ENCODE results near the gene AKAP9. TPM values are rescaled to one million over a fixed set of nuclear protein-coding genes. Genes with fewer than 3 reads are reported as not detected.

Gene AKAP9
- total RNA-seq, 1 donor, result 56.5 TPM

DNA sequence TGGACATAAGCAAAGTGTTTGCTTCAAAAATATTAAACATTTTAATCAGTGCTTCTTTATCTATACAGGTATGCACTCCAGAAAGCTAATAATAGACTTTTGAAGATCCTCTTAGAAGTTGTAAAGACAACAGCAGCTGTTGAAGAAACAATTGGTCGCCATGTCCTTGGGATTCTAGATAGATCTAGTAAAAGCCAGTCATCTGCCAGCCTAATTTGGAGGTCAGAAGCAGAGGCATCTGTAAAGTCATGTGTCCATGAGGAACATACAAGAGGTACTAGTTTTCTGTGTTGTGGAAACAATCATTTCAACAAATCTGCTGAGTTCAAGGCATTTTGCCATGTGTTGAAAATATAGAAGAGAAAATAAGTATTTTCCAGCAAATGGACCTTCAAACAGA lies 104.3 kb downstream of the AKAP9 start:
- Histone ChIP-seq H3K79me2 (ENCODE audit: insufficient read depth, low read length) (no peaks in the 10 kb centered on the region), H2AFZ (ENCODE audit: low read length) (no peak overlapping the region), H3K27ac (ENCODE audit: low read depth, low read length) (no peak overlapping the region), H3K4me1 (ENCODE audit: insufficient read depth, low read length) (no peaks in the 10 kb centered on the region), H3K36me3 (ENCODE audit: insufficient read depth, low read length) (peaks cover 25% of the 10 kb centered on the region), H4K20me1 (ENCODE audit: insufficient read depth, low read length) (no peaks in the 10 kb centered on the region), H3K4me2 (ENCODE audit: insufficient read depth, low read length) (no peak overlapping the region), H3K4me3 (ENCODE audit: insufficient read depth, low read length) (no peak overlapping the region), H3K27me3 (ENCODE audit: insufficient read depth, low read length) (no peaks in the 10 kb centered on the region), H3K9me3 (ENCODE audit: low read depth, low read length) (no peaks in the 10 kb centered on the region)
- TF ChIP-seq CTCF (IDR thresholded peaks at IDR 0.05; ENCODE audit: extremely low read depth, low read depth, low read length), result no peak
- no peak for DNase-seq (ENCODE audit: insufficient read length, low spot score, missing footprints)

DNA sequence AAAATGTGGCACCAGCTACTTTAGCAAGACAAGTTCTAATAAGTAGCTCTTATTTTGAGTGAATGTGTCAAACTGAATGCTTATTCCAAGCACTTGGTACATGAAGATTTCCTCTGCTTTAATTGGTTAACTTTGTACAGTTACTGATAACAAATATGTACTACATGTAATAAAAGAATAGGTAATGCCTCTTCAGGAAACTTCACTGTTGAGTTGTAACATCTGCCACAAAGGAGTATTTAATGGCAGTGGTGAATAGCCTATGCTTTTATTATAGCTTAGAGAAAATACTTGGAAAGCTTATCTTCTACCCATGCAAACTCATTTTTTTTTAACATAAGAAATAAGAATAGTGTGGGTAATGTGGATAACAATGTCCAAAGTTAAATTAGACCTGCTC lies 111.0 kb downstream of the AKAP9 start:
- TF ChIP-seq CTCF (IDR thresholded peaks at IDR 0.05; ENCODE audit: extremely low read depth, low read depth, low read length), result no peak
- Histone ChIP-seq H4K20me1 (ENCODE audit: insufficient read depth, low read length) (no peaks in the 10 kb centered on the region), H3K4me2 (ENCODE audit: insufficient read depth, low read length) (no peak overlapping the region), H3K4me1 (ENCODE audit: insufficient read depth, low read length) (no peaks in the 10 kb centered on the region), H3K36me3 (ENCODE audit: insufficient read depth, low read length) (peaks cover 9% of the 10 kb centered on the region), H3K27me3 (ENCODE audit: insufficient read depth, low read length) (no peaks in the 10 kb centered on the region), H3K79me2 (ENCODE audit: insufficient read depth, low read length) (no peaks in the 10 kb centered on the region), H2AFZ (ENCODE audit: low read length) (no peak overlapping the region), H3K27ac (ENCODE audit: low read depth, low read length) (no peak overlapping the region), H3K4me3 (ENCODE audit: insufficient read depth, low read length) (no peak overlapping the region), H3K9me3 (ENCODE audit: low read depth, low read length) (no peaks in the 10 kb centered on the region)
- DNase-seq (ENCODE audit: insufficient read length, low spot score, missing footprints), result no peak

DNA sequence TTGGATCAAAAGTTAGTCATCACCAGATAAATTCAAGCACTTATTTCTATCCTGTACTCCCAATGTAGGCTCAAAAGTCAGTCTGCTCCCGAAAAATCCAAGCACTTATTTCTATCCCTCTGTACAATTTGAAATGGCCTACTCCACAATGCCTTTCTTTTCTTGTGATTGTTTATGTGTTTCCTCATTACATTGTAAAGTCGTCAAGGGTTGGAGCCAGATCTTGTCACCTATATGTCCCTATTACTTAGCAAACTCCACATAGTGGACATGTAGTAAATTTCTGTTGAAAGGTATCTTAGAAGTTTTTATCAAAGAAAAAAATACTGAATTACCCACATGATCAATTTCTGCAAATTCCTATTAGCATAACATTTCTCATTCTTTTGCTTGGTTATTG lies 111.5 kb downstream of the AKAP9 start:
- Histone ChIP-seq H3K79me2 (ENCODE audit: insufficient read depth, low read length) (no peaks in the 10 kb centered on the region), H3K4me2 (ENCODE audit: insufficient read depth, low read length) (no peak overlapping the region), H3K4me3 (ENCODE audit: insufficient read depth, low read length) (no peak overlapping the region), H3K27ac (ENCODE audit: low read depth, low read length) (no peak overlapping the region), H4K20me1 (ENCODE audit: insufficient read depth, low read length) (no peaks in the 10 kb centered on the region), H3K4me1 (ENCODE audit: insufficient read depth, low read length) (no peaks in the 10 kb centered on the region), H3K36me3 (ENCODE audit: insufficient read depth, low read length) (peaks cover 9% of the 10 kb centered on the region), H3K27me3 (ENCODE audit: insufficient read depth, low read length) (no peaks in the 10 kb centered on the region), H3K9me3 (ENCODE audit: low read depth, low read length) (no peaks in the 10 kb centered on the region), H2AFZ (ENCODE audit: low read length) (no peak overlapping the region)
- no peak for TF ChIP-seq CTCF (IDR thresholded peaks at IDR 0.05; ENCODE audit: extremely low read depth, low read depth, low read length)
- DNase-seq (ENCODE audit: insufficient read length, low spot score, missing footprints), result no peak

DNA sequence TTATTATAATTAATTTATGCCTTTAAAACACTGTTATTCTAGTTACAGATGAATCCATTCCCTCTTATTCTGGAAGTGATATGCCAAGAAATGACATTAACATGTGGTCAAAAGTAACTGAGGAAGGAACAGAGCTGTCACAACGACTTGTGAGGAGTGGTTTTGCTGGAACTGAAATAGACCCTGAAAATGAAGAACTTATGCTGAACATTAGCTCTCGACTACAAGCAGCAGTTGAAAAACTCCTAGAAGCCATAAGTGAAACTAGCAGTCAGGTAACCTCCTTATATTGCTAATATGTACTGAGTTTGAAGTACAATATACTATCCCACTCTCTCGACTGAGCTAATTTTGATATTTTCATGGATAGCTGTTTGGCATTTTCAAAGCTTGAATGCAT lies 112.0 kb downstream of the AKAP9 start:
- peaks cover 9% of the 10 kb centered on the region for H3K36me3 ChIP-seq (ENCODE audit: insufficient read depth, low read length)
- no peak for DNase-seq (ENCODE audit: insufficient read length, low spot score, missing footprints)
- H3K27ac ChIP-seq (ENCODE audit: low read depth, low read length), result no peak overlapping the region
- no peak overlapping the region for H3K4me2 ChIP-seq (ENCODE audit: insufficient read depth, low read length)
- H3K4me3 ChIP-seq (ENCODE audit: insufficient read depth, low read length), result no peak overlapping the region
- no peak for TF ChIP-seq CTCF (IDR thresholded peaks at IDR 0.05; ENCODE audit: extremely low read depth, low read depth, low read length)
- no peak overlapping the region for H2AFZ ChIP-seq (ENCODE audit: low read length)
- H4K20me1 ChIP-seq (ENCODE audit: insufficient read depth, low read length), result no peaks in the 10 kb centered on the region
- H3K4me1 ChIP-seq (ENCODE audit: insufficient read depth, low read length), result no peaks in the 10 kb centered on the region
- no peaks in the 10 kb centered on the region for H3K9me3 ChIP-seq (ENCODE audit: low read depth, low read length)
- H3K79me2 ChIP-seq (ENCODE audit: insufficient read depth, low read length), result no peaks in the 10 kb centered on the region
- no peaks in the 10 kb centered on the region for H3K27me3 ChIP-seq (ENCODE audit: insufficient read depth, low read length)
